ENCODE data around the gene CILP2. TPM values are rescaled to one million over a fixed set of nuclear protein-coding genes. Genes with fewer than 3 reads are reported as not detected.

Gene CILP2
- total and polyA plus RNA-seq, 2 of the 8 experiments (the other 6 are each of a cell fraction or from before 2014, with no cell fraction given) = 4.4 to 5.8 TPM

- TF ChIP-seq CHD7 (IDR thresholded peaks at IDR 0.05; ENCODE audit: insufficient replicate concordance, low read length) (no peak), POLR2A (IDR thresholded peaks at IDR 0.05; ENCODE audit: control extremely low read depth in 1 of 2, low read depth in 2 of 2, low read length in 2 of 2) (no peak), KDM4A (IDR thresholded peaks at IDR 0.05; ENCODE audit: low read depth, low read length, severe bottlenecking) (no peak), ATF2 (IDR thresholded peaks at IDR 0.05; ENCODE audit: low read length) (no peak), YY1 (IDR thresholded peaks at IDR 0.05; ENCODE audit: low read depth, low read length) (no peak), E2F6 (IDR thresholded peaks at IDR 0.05) (no peak), BACH1 (IDR thresholded peaks at IDR 0.05; ENCODE audit: low read length) (no peak), SRF (IDR thresholded peaks at IDR 0.05; ENCODE audit: low read depth, low read length) (no peak)
Observed at GRCh38 chr19:19579533-19580361, 41.7 kb downstream of the CILP2 start (continued).

All from H1 (cell line).